GF-D8 (cell line): ENCODE measurements around the gene TERB1.

Experiments
- DNase-seq: peaks from one replicate; lab custom pipeline; 2025; lab: John Stamatoyannopoulos, UW

The TERB1 gene

GRCh38 chr16:66741950-66742808 is 59.2 kb downstream of the TERB1 start:
- DNase-seq = no peak

- DNase-seq = no peak
Measured at GRCh38 chr16:66741169-66741900, 60.0 kb downstream of the TERB1 start.

GRCh38 chr16:66740533-66740932 is 60.9 kb downstream of the TERB1 start:
- DNase-seq = no peak

- DNase-seq = no peak
Measured at GRCh38 chr16:66740010-66740409, 61.4 kb downstream of the TERB1 start.

- DNase-seq = no peak
Measured at GRCh38 chr16:66735891-66736290, 65.5 kb downstream of the TERB1 start.

GRCh38 chr16:66731101-66731500 is 70.3 kb downstream of the TERB1 start:
- no peak for DNase-seq

- no peak for DNase-seq
Measured at GRCh38 chr16:66728804-66729203, 72.6 kb downstream of the TERB1 start.

- peak; percentile 63 for DNase-seq
Measured at GRCh38 chr16:66728117-66728787, 73.1 kb downstream of the TERB1 start.

- no peak for DNase-seq
Measured at GRCh38 chr16:66720766-66721165, 80.6 kb downstream of the TERB1 start.

GRCh38 chr16:66719246-66719645 is 82.1 kb downstream of the TERB1 start:
- no peak for DNase-seq

- DNase-seq = no peak
Measured at GRCh38 chr16:66717776-66718175, 83.6 kb downstream of the TERB1 start.

GRCh38 chr16:66717112-66717675 is 84.2 kb downstream of the TERB1 start:
- peak; percentile 20 for DNase-seq

- DNase-seq = no peak
Measured at GRCh38 chr16:66714654-66715307, 86.6 kb downstream of the TERB1 start.

GRCh38 chr16:66714062-66714461 is 87.3 kb downstream of the TERB1 start:
- no peak for DNase-seq

- no peak for DNase-seq
Measured at GRCh38 chr16:66713076-66713475, 88.3 kb downstream of the TERB1 start.

- no peak for DNase-seq
Measured at GRCh38 chr16:66712512-66712911, 88.9 kb downstream of the TERB1 start.

- no peak for DNase-seq
Measured at GRCh38 chr16:66711581-66711980, 89.8 kb downstream of the TERB1 start.

- DNase-seq = no peak
Measured at GRCh38 chr16:66706506-66706880, 94.9 kb downstream of the TERB1 start.

- no peak for DNase-seq
Measured at GRCh38 chr16:66705790-66706505, 95.4 kb downstream of the TERB1 start.
